K562 (cell line): Measurements from ENCODE around the gene TIFAB. TPM values are rescaled to one million over a fixed set of nuclear protein-coding genes. Genes with fewer than 3 reads are reported as not detected.

ENCODE experiments used
- ATAC-seq: fragments of 200-7000 bp; cut with Tn5 transposase; 3 replicates; pipeline ENCODE4 v1.9.1; 2020; ENCODE audit warnings: moderate library complexity
- BruUV-seq: library from RNA; stranded (reverse); fragments of 400-500 nt; replicated peaks from 2 replicates; lab custom pipeline; 2021; lab: Mats Ljungman, UMichigan
- CTCF ChIA-PET: fragments of 300-600 bp; formaldehyde crosslinking; extraction: SDS; loops from one replicate; lab custom pipeline; 2021; ENCODE audit warnings: low intra/inter-chr PET ratio; lab: Yijun Ruan, JAX
- POLR2A ChIA-PET: fragments of 300-600, 350-650 bp; sonication (Branson Sonifier 250); formaldehyde crosslinking; extraction: SDS; loops from one replicate; lab custom pipeline; 2021; ENCODE audit warnings: antibody characterized with exemption, inconsistent platforms; lab: Yijun Ruan, JAX
- DNase-seq, 4 experiments: peaks; one replicate each; pipeline versions ENCODE4 v3.0.0 to v3.0.0-alpha.2; 2011 to 2018; ENCODE audit warnings: low spot score in 3 of 4, mixed read lengths in 3 of 4; ENCODE audit errors: extremely low read depth in 1 of 4
- FAIRE-seq: peaks from 2 replicates; lab custom pipeline; 2011; peaks lifted over from hg19 to GRCh38; lab: Jason Lieb, UNC
- H2AFZ ChIP-seq: 2 replicates; pipeline ENCODE4 v1.6.0; 2011; ENCODE audit warnings: low read depth, low read length, control low read depth, inconsistent platforms
- H3K27ac ChIP-seq: fragments of 200-600 bp; 3 replicates; pipeline ENCODE4 v1.8.0; 2011; ENCODE audit warnings: low read depth, mild to moderate bottlenecking, control low read depth, inconsistent platforms, low read length, moderate library complexity, mixed read lengths; ENCODE audit errors: extremely low read depth
- H3K27me3 ChIP-seq, 2 experiments: fragments of 300-600 bp in 1 of 2; 2 replicates in 1 of 2; 3 replicates in 1 of 2; pipeline versions ENCODE4 v1.6.0 to v1.8.0; 2011; ENCODE audit warnings: inconsistent platforms in 2 of 2, low read length in 2 of 2, mild to moderate bottlenecking in 1 of 2, mixed read lengths in 1 of 2, moderate library complexity in 1 of 2; ENCODE audit not compliant: control insufficient read depth in 2 of 2, insufficient read depth in 2 of 2
- H3K36me3 ChIP-seq: fragments of 300-600 bp; 3 replicates; pipeline ENCODE4 v1.8.0; 2011; ENCODE audit warnings: mild to moderate bottlenecking, low read length, inconsistent platforms; ENCODE audit not compliant: control insufficient read depth, insufficient read depth
- H3K4me1 ChIP-seq, 2 experiments: fragments of 200-600 bp in 1 of 2; replicated peaks in 1 of 2; 2 replicates in 1 of 2; 3 replicates in 1 of 2; pipeline versions ENCODE4 v1.5.1 to v1.8.0; 2011; ENCODE audit warnings: inconsistent platforms in 2 of 2, low read length in 2 of 2, mild to moderate bottlenecking in 1 of 2, mixed read lengths in 1 of 2, moderate library complexity in 1 of 2; ENCODE audit not compliant: control insufficient read depth in 2 of 2, insufficient read depth in 2 of 2
- H3K4me2 ChIP-seq: 2 replicates; pipeline ENCODE4 v1.6.1; 2011; ENCODE audit warnings: low read length, control low read depth, inconsistent platforms, mixed read lengths; ENCODE audit not compliant: insufficient read depth
- H3K4me3 ChIP-seq: fragments of 200-600 bp; sonication (generic), shearing (Covaris generic); 2 replicates; pipeline ENCODE4 v1.5.1; 2016; ENCODE audit warnings: control low read depth, inconsistent platforms
- H3K79me2 ChIP-seq: fragments of 200-600 bp; 3 replicates; pipeline ENCODE4 v1.8.0; 2011; ENCODE audit warnings: low read length, inconsistent platforms; ENCODE audit not compliant: control insufficient read depth, insufficient read depth
- H3K9ac ChIP-seq, 2 experiments: 2 replicates each; pipeline versions ENCODE4 v1.6.0 to v1.6.1; 2011; ENCODE audit warnings: low read depth in 2 of 2, low read length in 2 of 2, control low read depth in 1 of 2, inconsistent platforms in 1 of 2, mild to moderate bottlenecking in 1 of 2, mixed read lengths in 1 of 2; ENCODE audit not compliant: insufficient read depth in 1 of 2
- H3K9me1 ChIP-seq: one replicate; pipeline ENCODE4 v1.6.0; 2011; ENCODE audit warnings: inconsistent platforms, mild to moderate bottlenecking, low read length, moderate library complexity; ENCODE audit not compliant: control insufficient read depth, insufficient read depth
- H3K9me3 ChIP-seq: replicated peaks from 2 replicates; pipeline ENCODE4 v1.5.1; 2011; ENCODE audit warnings: low read depth, low read length, inconsistent platforms; ENCODE audit not compliant: control insufficient read depth, insufficient read depth
- H4K20me1 ChIP-seq: replicated peaks from 2 replicates; pipeline ENCODE4 v1.6.1; 2011; ENCODE audit warnings: low read length, inconsistent platforms, mixed read lengths; ENCODE audit not compliant: control insufficient read depth, insufficient read depth
- CSDE1 ChIP-seq, 2 experiments: fragments of 450-650 bp; IDR thresholded peaks; 2 replicates each; pipeline ENCODE4 v1.6.1; 2016; ENCODE audit warnings: mild to moderate bottlenecking in 1 of 2
- NRF1 ChIP-seq, 2 experiments: fragments of 450-650 bp; IDR thresholded peaks in 1 of 2; conservative IDR thresholded peaks in 1 of 2; 2 replicates each; pipeline ENCODE4 v1.6.1; 2014; ENCODE audit warnings: mild to moderate bottlenecking in 2 of 2
- SP1 ChIP-seq: sonication (generic); formaldehyde crosslinking; IDR thresholded peaks from 2 replicates; pipeline ENCODE4 v1.8.1; 2022; ENCODE audit warnings: mild to moderate bottlenecking, missing genetic modification reagents
- ZKSCAN1 ChIP-seq: fragments of 150-350 bp; IDR thresholded peaks from 2 replicates; pipeline ENCODE4 v1.6.1; 2016; ENCODE audit warnings: low read depth, low read length
- ZNF212 ChIP-seq: fragments of 450-650 bp; formaldehyde crosslinking; IDR thresholded peaks from 2 replicates; pipeline ENCODE4 v1.4.0; 2020; ENCODE audit warnings: mild to moderate bottlenecking
- ZNF77 ChIP-seq: fragments of 250-450 bp; sonication (Bioruptor Pico); IDR thresholded peaks from 2 replicates; pipeline ENCODE4 v1.5.0; 2020
- WGBS: fragments of 100-300 bp; shearing (Covaris generic); methylation state at CpG from one replicate; pipeline ENCODE4 v1.1.6; 2016; ENCODE audit warnings: low coverage, mixed read lengths; ENCODE audit not compliant: insufficient coverage; ENCODE audit errors: missing lambda C conversion rate; 5-methylcytosine and 5-hydroxymethylcytosine counted together
- in situ Hi-C: fragments of 300-500 bp; cut with MboI; formaldehyde crosslinking; loops from 4 replicates; pipeline ENCODE4 v1.15.0; 2018; ENCODE audit warnings: inconsistent platforms, mixed read lengths
- intact Hi-C: fragments of 100-400 bp; cut with micrococcal nuclease; formaldehyde crosslinking; loops from 2 replicates; pipeline ENCODE4 v1.14.2; 2022
- polyA plus RNA-seq, 8 experiments: library from polyadenylated mRNA; depleted of rRNA in 4 of 8; stranded (reverse) in 5 of 8; unstranded in 3 of 8; fragments of >200 nt; fragmentation: Nextera tagmentation in 2 of 8; fragmentation: Illumina TruSeq in 1 of 8; extraction: Ambion mirVana in 2 of 8; extraction: Trizol in 1 of 8; gene quantifications; 2 replicates each; pipeline versions ENCODE4 v1.2.1 to v1.2.3, GENCODE V29; 2011 to 2014; ENCODE audit warnings: inconsistent platforms in 1 of 8, missing spikeins in 1 of 8
- total RNA-seq, 7 experiments: library from RNA; depleted of rRNA in 6 of 7; stranded (reverse); fragments of >200 nt in 6 of 7; fragmentation: Illumina TruSeq in 2 of 7; extraction: Trizol in 2 of 7; gene quantifications; 2 replicates each; pipeline versions ENCODE4 v1.2.1 to v1.2.3, GENCODE V29; 2011 to 2021; ENCODE audit warnings: low replicate concordance in 1 of 7
- TF ChIP-seq, protein P1 (sequence below): fragments of 450-650 bp; IDR thresholded peaks from 2 replicates; pipeline ENCODE4 v1.6.1; 2016; ENCODE audit warnings: antibody characterized with exemption
- TF ChIP-seq, protein P2 (sequence below), 2 experiments: fragments of 250-450 bp in 1 of 2; fragments of 450-650 bp in 1 of 2; sonication (Bioruptor Pico) in 1 of 2; IDR thresholded peaks; 2 replicates each; pipeline versions ENCODE4 v1.6.1 to v1.8.0; 2016 to 2021; ENCODE audit warnings: mild to moderate bottlenecking in 2 of 2, moderate library complexity in 2 of 2, missing compliant biosample characterization in 1 of 2, missing genetic modification characterization in 1 of 2
- TF ChIP-seq, protein P3 (sequence below): sonication (generic); formaldehyde crosslinking; IDR thresholded peaks from 2 replicates; pipeline ENCODE4 v1.8.1; 2023; ENCODE audit warnings: mild to moderate bottlenecking, missing genetic modification reagents

The TIFAB gene
- total and polyA plus RNA-seq, 9 of the 15 experiments (the other 6 are each of a cell fraction or from before 2014, with no cell fraction given), result not detected

DNA sequence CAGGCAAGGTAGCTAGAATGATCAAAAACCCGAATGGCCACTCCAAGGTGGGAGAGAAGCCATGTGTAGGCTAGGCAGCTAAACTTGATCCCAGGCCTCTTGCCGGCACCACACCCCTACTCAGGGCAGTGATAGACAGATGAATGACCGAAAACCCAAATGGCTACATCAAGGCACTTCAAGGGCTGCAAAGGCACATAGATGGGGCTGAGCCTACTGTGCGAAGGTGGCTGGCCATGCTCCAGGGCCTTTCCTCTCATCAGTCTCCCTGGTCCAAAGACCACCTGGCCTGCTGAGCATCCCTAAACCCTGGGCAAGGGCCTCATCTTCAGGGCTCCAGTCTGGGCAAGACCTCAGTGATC, 3.7 kb upstream of the TIFAB start:
- H3K4me2 ChIP-seq, result peak overlapping the region; percentile 79
- TF ChIP-seq, protein P1, sequence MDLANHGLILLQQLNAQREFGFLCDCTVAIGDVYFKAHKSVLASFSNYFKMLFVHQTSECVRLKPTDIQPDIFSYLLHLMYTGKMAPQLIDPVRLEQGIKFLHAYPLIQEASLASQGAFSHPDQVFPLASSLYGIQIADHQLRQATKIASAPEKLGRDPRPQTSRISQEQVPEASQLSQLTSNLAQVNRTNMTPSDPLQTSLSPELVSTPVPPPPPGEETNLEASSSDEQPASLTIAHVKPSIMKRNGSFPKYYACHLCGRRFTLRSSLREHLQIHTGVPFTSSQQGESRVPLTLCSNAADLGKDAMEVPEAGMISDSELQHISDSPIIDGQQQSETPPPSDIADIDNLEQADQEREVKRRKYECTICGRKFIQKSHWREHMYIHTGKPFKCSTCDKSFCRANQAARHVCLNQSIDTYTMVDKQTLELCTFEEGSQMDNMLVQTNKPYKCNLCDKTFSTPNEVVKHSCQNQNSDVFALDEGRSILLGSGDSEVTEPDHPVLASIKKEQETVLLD, result no peak
- no peak for TF ChIP-seq ZNF77 (CRISPR knock-in tag)
- TF ChIP-seq, protein P2, sequence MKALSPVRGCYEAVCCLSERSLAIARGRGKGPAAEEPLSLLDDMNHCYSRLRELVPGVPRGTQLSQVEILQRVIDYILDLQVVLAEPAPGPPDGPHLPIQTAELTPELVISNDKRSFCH (CRISPR knock-in tag; IDR thresholded peaks at IDR 0.05), result no peak
- TF ChIP-seq, protein P2 (tag; IDR thresholded peaks at IDR 0.05), result peak; percentile 34; the same call in 1 of the 2 replicates
- TF ChIP-seq, protein P3, sequence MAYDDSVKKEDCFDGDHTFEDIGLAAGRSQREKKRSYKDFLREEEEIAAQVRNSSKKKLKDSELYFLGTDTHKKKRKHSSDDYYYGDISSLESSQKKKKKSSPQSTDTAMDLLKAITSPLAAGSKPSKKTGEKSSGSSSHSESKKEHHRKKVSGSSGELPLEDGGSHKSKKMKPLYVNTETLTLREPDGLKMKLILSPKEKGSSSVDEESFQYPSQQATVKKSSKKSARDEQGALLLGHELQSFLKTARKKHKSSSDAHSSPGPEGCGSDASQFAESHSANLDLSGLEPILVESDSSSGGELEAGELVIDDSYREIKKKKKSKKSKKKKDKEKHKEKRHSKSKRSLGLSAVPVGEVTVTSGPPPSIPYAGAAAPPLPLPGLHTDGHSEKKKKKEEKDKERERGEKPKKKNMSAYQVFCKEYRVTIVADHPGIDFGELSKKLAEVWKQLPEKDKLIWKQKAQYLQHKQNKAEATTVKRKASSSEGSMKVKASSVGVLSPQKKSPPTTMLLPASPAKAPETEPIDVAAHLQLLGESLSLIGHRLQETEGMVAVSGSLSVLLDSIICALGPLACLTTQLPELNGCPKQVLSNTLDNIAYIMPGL (CRISPR knock-in tag), result no peak
- TF ChIP-seq SP1 (CRISPR knock-in tag), result 0 out of 2 replicates have a peak, but pooled peaks have one; percentile 15
- TF ChIP-seq ZKSCAN1, result peak; percentile 82; the same call in 1 of the 2 replicates
- TF ChIP-seq NRF1 (conservative IDR thresholded peaks at IDR 0.05 in 1 of 2, IDR thresholded peaks at IDR 0.05 in 1 of 2), result 0 out of 4 replicates have a peak, but pooled peaks of 1 of the 2 experiments have one; percentile 7
- TF ChIP-seq CSDE1 (IDR thresholded peaks at IDR 0.05), result no peak
- no peak for TF ChIP-seq ZNF212 (CRISPR knock-in tag)
- intact Hi-C loops (no loop called here), in situ Hi-C loops (no loop called here)
- 56% methylated on average over 4 of the region's 4 CpGs for WGBS
- peaks cover 26 to 47% of the 10 kb centered on the region in 2 experiments for H3K4me1 ChIP-seq
- ATAC-seq, result no peak; the same call in 2 of the 3 replicates
- CTCF ChIA-PET, result no interaction called here
- no peaks in the 10 kb centered on the region for H3K9me1 ChIP-seq
- H3K9me3 ChIP-seq, result no peaks in the 10 kb centered on the region
- peaks cover 4% of the 10 kb centered on the region; the same call in 1 of the 3 replicates for H3K79me2 ChIP-seq
- H4K20me1 ChIP-seq, result no peaks in the 10 kb centered on the region
- H2AFZ ChIP-seq, result peak overlapping the region; percentile 85
- no peak for FAIRE-seq
- no TSS peak for BruUV-seq
- DNase-seq, result no peak
- no peaks in the 10 kb centered on the region; a peak in 2 of 5 replicates for H3K27me3 ChIP-seq
- POLR2A ChIA-PET, result interaction anchor here (0.6 to 1.3 kb wide), 7 partner anchors 10 to 406 kb away, joined by 3 to 4 read pairs (median 3); no protein-coding TSS in a partner anchor
- no peak overlapping the region for H3K4me3 ChIP-seq
- peak overlapping the region; percentile 87 for H3K27ac ChIP-seq
- H3K36me3 ChIP-seq, result no peaks in the 10 kb centered on the region
- H3K9ac ChIP-seq, result peak overlapping the region; percentile 22 to 23; a peak in 1 of 4 replicates
